OCI-LY7 (cell line): Measurements from ENCODE around the gene FADS6. TPM values are rescaled to one million over a fixed set of nuclear protein-coding genes. Genes with fewer than 3 reads are reported as not detected.
A peak's percentile ranks its signal among the peaks of the same experiment; 100 is the strongest.

Experiments used
- BruUV-seq: library from RNA; stranded (reverse); fragments of 400-500 nt; replicated peaks from 2 replicates; lab custom pipeline; 2021; lab: Mats Ljungman, UMichigan
- CTCF ChIA-PET: fragments of 300-600 bp; sonication (Branson Sonifier 250); formaldehyde crosslinking; loops from one replicate; lab custom pipeline; 2022; ENCODE audit warnings: antibody characterized with exemption; ENCODE audit not compliant: unreplicated experiment; lab: Charles Lee
- POLR2A ChIA-PET: fragments of 300-600 bp; sonication (Branson Sonifier 250); formaldehyde crosslinking; loops from one replicate; lab custom pipeline; 2022; ENCODE audit warnings: antibody characterized with exemption; lab: Charles Lee
- DNase-seq: peaks from one replicate; pipeline ENCODE4 v3.0.0-alpha.2; 2015; ENCODE audit warnings: low spot score
- H2AFZ ChIP-seq: fragments of 200-600 bp; sonication (generic), shearing (Covaris generic); 2 replicates; pipeline ENCODE4 v1.6.1; 2014; ENCODE audit warnings: mild to moderate bottlenecking, antibody characterized with exemption, low read length, moderate library complexity
- H3K27ac ChIP-seq: fragments of 200-600 bp; sonication (generic); 2 replicates; pipeline ENCODE4 v1.5.1; 2014; ENCODE audit warnings: mixed run types, low read depth, mild to moderate bottlenecking, moderate library complexity, low read length, inconsistent platforms; ENCODE audit not compliant: poor library complexity, severe bottlenecking
- H3K36me3 ChIP-seq: fragments of 200-600 bp; sonication (generic); 2 replicates; pipeline ENCODE4 v1.6.1; 2014; ENCODE audit warnings: mild to moderate bottlenecking, antibody characterized with exemption, low read length, moderate library complexity, mixed read lengths; ENCODE audit not compliant: insufficient read depth
- H3K4me1 ChIP-seq: fragments of 200-600 bp; sonication (generic); 2 replicates; pipeline ENCODE4 v1.5.1; 2014; ENCODE audit warnings: mild to moderate bottlenecking, low read length; ENCODE audit not compliant: insufficient read depth, poor library complexity, severe bottlenecking
- H3K4me2 ChIP-seq: fragments of 200-600 bp; sonication (generic); 2 replicates; pipeline ENCODE4 v1.6.1; 2014; ENCODE audit warnings: mild to moderate bottlenecking, low read length
- H3K4me3 ChIP-seq: fragments of 200-600 bp; sonication (generic); 2 replicates; pipeline ENCODE4 v1.5.1; 2014; ENCODE audit warnings: mild to moderate bottlenecking, low read depth, low read length; ENCODE audit not compliant: poor library complexity, severe bottlenecking
- H3K79me2 ChIP-seq: fragments of 200-600 bp; sonication (generic); 2 replicates; pipeline ENCODE4 v1.6.1; 2016; ENCODE audit warnings: low read depth, mild to moderate bottlenecking, low read length, moderate library complexity, mixed read lengths; ENCODE audit not compliant: insufficient read depth
- H3K9me2 ChIP-seq: fragments of 200-600 bp; sonication (generic); 2 replicates; pipeline ENCODE4 v1.6.1; 2016; ENCODE audit warnings: mild to moderate bottlenecking, low read length, mixed read lengths; ENCODE audit not compliant: insufficient read depth
- H3K9me3 ChIP-seq: fragments of 200-600 bp; sonication (generic); 2 replicates; pipeline ENCODE4 v1.6.1; 2014; ENCODE audit warnings: mild to moderate bottlenecking, mixed run types, low read length, mixed read lengths
- H4K20me1 ChIP-seq: fragments of 200-600 bp; sonication (generic); 2 replicates; pipeline ENCODE4 v1.6.1; 2014; ENCODE audit warnings: mild to moderate bottlenecking, antibody characterized with exemption, low read length, moderate library complexity, mixed read lengths; ENCODE audit not compliant: insufficient read depth
- EZH2phosphoT487 ChIP-seq: fragments of 200-600 bp; sonication (generic); IDR thresholded peaks from 2 replicates; pipeline ENCODE4 v1.6.1; 2018; ENCODE audit warnings: low read depth, borderline replicate concordance, mild to moderate bottlenecking, mixed run types, antibody characterized with exemption, low read length, moderate library complexity, mixed read lengths
- intact Hi-C: fragments of 100-400 bp; cut with micrococcal nuclease; formaldehyde crosslinking; loops from one replicate; pipeline ENCODE4 v1.10.0; 2022; ENCODE audit not compliant: unreplicated experiment
- total RNA-seq, 2 experiments: library from RNA; depleted of rRNA in 1 of 2; stranded (reverse); fragments of >200 nt in 1 of 2; shearing (Covaris generic) in 1 of 2; gene quantifications; 2 replicates each; pipeline ENCODE4 v1.2.3, GENCODE V29; 2014 to 2022
- TF ChIP-seq, protein P1 (sequence below): fragments of 200-600 bp; sonication (generic); conservative IDR thresholded peaks from 2 replicates; pipeline ENCODE4 v1.5.1; 2014; ENCODE audit warnings: mild to moderate bottlenecking, antibody characterized with exemption, low read length, moderate library complexity, mixed read lengths

The FADS6 gene
- total RNA-seq, 2 experiments from 2014 or later, result not detected

- Histone ChIP-seq H4K20me1 (no peaks in the 10 kb centered on the region), H3K4me2 (peak overlapping the region; percentile 93), H3K36me3 (no peaks in the 10 kb centered on the region), H3K9me3 (no peaks in the 10 kb centered on the region), H3K4me3 (peak overlapping the region; percentile 78), H3K4me1 (peaks cover 24% of the 10 kb centered on the region), H3K27ac (peak overlapping the region; percentile 53), H3K9me2 (no peaks in the 10 kb centered on the region), H3K79me2 (no peaks in the 10 kb centered on the region), H2AFZ (peak overlapping the region; percentile 69; the same call in 1 of the 2 replicates)
- ChIA-PET CTCF (interaction anchor here (1.0 to 1.5 kb wide), 2 partner anchors 12 to 77 kb away, joined by 3 to 7 read pairs; no protein-coding TSS in a partner anchor), POLR2A (interaction anchor here (0.7 to 2.5 kb wide), 13 partner anchors 9 to 653 kb away, joined by 3 to 14 read pairs (median 4); partner anchors contain the start of genes MRPL58 and RAB37)
- no TSS peak for BruUV-seq
- intact Hi-C loops, result loop anchor here (1.0 kb wide), 1 partner anchor 42 kb away; no protein-coding TSS in a partner anchor
- no peak for TF ChIP-seq EZH2phosphoT487
- TF ChIP-seq, protein P1, sequence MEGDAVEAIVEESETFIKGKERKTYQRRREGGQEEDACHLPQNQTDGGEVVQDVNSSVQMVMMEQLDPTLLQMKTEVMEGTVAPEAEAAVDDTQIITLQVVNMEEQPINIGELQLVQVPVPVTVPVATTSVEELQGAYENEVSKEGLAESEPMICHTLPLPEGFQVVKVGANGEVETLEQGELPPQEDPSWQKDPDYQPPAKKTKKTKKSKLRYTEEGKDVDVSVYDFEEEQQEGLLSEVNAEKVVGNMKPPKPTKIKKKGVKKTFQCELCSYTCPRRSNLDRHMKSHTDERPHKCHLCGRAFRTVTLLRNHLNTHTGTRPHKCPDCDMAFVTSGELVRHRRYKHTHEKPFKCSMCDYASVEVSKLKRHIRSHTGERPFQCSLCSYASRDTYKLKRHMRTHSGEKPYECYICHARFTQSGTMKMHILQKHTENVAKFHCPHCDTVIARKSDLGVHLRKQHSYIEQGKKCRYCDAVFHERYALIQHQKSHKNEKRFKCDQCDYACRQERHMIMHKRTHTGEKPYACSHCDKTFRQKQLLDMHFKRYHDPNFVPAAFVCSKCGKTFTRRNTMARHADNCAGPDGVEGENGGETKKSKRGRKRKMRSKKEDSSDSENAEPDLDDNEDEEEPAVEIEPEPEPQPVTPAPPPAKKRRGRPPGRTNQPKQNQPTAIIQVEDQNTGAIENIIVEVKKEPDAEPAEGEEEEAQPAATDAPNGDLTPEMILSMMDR, result no peak
- DNase-seq, result peak; percentile 27
These were observed 19.4 kb downstream of the FADS6 start for GRCh38 chr17:74873874-74874614.

GRCh38 chr17:74873037-74873873 lies 20.2 kb downstream of the FADS6 start:
- intact Hi-C loops, result loop anchor here (1.0 kb wide), 1 partner anchor 41 kb away; no protein-coding TSS in a partner anchor
- peaks cover 24% of the 10 kb centered on the region for H3K4me1 ChIP-seq
- H2AFZ ChIP-seq, result peak overlapping the region; percentile 69; the same call in 1 of the 2 replicates
- no peaks in the 10 kb centered on the region for H4K20me1 ChIP-seq
- peak; percentile 100 for DNase-seq
- H3K4me3 ChIP-seq, result peak overlapping the region; percentile 78
- peak overlapping the region; percentile 93 for H3K4me2 ChIP-seq
- BruUV-seq, result TSS peak; percentile 99
- H3K36me3 ChIP-seq, result no peaks in the 10 kb centered on the region
- ChIA-PET POLR2A (interaction anchor here (0.5 to 2.5 kb wide), 25 partner anchors 8 to 653 kb away, joined by 3 to 14 read pairs (median 4); partner anchors contain the start of genes CD300LF, MRPL58, NAT9 and RAB37), CTCF (interaction anchor here (0.6 to 1.5 kb wide), 5 partner anchors 8 to 135 kb away, joined by 3 to 7 read pairs (median 5); no protein-coding TSS in a partner anchor)
- H3K79me2 ChIP-seq, result no peaks in the 10 kb centered on the region
- no peaks in the 10 kb centered on the region for H3K9me3 ChIP-seq
- TF ChIP-seq, protein P1, result no peak
- no peak for TF ChIP-seq EZH2phosphoT487
- no peaks in the 10 kb centered on the region for H3K9me2 ChIP-seq
- peak overlapping the region; percentile 53 for H3K27ac ChIP-seq
